ENCODE results near the gene EXD2.
"Not testable (repeated sequence)": the region's sequence is repeated elsewhere in the genome, so short reads cannot be mapped to it uniquely, and the experiment has no call there.

The EXD2 gene

DNA sequence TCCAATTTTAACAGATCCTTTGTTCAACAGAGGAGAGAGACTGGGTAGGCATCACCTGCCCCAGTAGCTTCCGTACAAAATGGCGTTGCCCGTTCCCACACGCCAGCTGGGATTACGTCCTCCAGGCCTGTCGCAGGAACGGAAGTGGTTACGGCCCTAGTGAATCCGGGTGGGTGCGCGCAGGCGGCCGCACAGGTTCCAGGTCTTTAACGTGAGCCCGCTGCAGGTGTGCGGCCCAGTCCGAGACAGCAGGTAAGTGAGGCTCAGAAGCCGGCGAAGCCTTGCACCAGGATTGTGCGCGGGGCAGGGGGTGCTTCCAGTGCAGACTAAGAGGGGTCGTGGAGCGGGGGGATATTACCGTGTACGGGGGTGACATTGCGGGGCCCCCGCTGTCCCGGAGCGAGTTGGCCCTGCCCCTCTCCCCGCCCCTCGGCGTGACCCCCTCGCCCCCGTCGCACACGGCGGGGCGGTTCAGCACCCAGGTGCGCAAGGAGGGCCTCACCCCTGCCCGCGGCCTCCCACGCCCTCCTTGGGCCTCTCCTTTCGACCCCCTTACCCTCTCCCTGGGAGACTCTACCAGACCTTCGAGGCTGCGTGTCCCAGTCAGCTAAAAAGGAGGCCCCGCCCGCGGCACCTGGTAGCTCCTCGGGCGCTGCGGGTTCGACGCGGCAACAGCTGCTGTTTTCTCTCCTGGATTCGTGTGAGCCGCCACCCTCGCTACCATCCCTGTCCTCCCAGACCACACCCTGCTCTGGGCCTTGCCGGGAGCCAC is at the start of gene EXD2:
EXD2 (plus strand) TSS at position 159 of the 772 bp plus-strand sequence. CDS start 17,973 bp downstream, outside the sequence.
- DNase-seq, result peak; percentile 81 to 87

DNA sequence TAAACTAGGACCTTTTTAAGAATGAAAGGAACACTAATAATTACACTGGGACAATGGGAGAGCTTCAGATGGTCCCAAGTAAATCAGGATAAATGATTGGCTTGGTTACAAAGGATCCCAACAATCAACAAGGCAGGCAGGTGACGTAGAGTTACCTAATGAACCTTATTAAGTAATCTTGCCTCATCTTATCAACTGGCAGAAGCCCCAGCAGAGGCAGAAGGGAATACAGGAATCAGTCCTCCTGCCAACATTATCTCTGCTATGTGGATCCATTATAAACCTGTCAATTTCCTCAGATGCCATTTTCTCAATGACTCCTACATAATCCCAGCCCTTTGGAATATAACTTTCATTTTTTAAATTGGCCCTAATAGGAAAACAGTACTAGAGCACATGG is 49.7 kb upstream of the EXD2 start:
- no peak for DNase-seq

- no peak for DNase-seq
These were observed 49.2 kb upstream of the EXD2 start for GRCh38 chr14:69142101-69142500.

- no peak for DNase-seq
These were observed 41.6 kb upstream of the EXD2 start for GRCh38 chr14:69149461-69150244.

DNA sequence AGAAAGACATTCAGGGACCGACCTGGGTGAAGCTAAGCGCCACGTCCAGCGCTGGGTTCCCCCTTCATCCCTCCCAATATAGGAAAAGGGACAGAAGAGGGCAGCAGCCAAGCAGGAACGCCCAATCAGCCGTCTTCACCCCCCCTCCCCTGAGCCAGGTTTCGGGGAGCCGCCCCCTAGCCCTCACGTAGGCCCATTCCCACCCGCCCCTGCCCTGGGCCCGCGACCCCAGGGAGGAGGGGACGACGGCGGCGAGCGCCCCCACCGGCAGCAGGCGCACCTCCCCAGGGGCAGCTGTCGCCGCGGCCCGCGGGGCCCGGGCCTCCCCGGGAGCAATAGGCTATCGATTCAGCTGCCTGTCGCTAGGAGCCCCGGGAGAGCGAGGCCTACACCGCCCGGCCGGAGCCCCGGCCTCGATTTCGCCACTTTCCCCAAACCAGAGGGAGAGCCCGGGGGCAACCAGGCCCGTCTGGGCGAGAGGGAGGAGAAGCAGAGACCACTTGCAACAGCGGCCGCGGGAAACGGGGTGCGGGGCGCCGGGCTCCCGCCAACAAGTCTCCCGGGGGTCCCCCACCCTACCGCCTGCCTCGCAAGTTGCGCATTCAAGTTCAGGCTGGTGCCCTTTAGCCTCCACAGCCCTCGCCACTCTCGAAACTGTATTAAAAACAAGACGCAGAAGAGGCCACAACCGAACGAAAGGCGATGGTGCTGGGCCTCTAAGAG is 39.7 kb upstream of the EXD2 start:
- peak; percentile 37 to 87 for DNase-seq

DNA sequence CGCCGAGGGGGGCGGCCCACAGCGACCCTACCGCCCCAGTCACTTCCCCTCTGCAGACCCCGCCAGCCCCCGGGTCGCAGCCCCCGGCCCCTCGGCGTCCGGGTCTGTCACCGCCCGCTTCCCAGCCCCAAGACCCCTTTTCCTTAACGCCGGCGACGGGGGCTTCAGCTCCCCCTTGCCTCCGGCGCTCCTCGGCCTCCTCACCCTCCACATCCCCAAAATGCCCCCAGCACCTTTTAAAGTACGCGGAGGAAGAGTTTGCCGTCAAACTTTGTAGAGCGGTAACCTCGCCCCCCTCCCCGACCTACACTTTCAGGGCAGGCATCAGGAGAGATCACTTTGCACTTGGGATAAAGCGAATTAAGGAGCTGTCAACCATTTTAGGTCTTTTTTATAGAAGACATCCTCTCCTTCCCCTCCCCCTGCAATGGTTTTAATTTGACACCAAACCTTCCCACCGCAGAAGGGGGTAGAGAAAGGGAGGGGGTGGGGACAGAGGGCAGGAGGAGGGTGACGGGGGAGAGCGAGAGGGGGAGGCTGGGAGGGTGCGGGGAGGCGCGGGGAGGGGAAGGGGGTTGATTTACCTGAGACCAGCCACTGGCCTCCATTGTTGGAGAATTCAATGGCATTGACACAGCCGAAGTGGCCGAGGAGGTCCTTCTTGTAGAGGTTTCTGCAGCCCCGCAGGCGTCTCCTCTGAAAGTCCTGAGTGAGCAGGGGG is 39.0 kb upstream of the EXD2 start:
- peak in 1 of 2 experiments; percentile 12 for DNase-seq

- peak in 1 of 2 experiments; percentile 84 for DNase-seq
These were observed 38.5 kb upstream of the EXD2 start, which contains the start of gene DCAF5 for GRCh38 chr14:69152902-69153151. DCAF5 (minus strand) TSS chr14:69153119; CDS start chr14:69152978, 141 bp downstream.

- DNase-seq, result peak in 1 of 2 experiments; percentile 87
These were observed 38.0 kb upstream of the EXD2 start for GRCh38 chr14:69153152-69153872.

- DNase-seq, result no peak
These were observed 37.4 kb upstream of the EXD2 start for GRCh38 chr14:69153873-69154270.

DNA sequence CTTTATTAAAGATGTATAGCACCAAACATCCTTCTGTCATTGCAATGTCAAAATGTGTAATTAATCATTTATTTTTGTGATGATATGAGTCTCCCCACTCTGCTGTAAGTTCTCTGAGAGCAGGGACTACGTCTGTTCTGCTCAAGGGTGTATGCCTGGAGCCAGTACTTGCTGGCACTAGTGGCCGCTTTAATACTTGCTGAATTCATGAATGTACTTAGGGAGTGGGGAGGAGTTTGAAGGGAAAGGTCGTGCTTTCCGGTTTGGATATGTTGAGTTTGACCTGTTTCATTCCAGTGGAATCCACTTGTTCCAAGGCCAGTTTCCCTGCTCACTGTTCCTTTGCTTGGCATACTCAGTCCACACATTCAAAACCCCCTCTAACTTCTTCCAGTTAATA is 36.5 kb upstream of the EXD2 start:
- DNase-seq, result peak in 1 of 2 experiments; percentile 12

DNA sequence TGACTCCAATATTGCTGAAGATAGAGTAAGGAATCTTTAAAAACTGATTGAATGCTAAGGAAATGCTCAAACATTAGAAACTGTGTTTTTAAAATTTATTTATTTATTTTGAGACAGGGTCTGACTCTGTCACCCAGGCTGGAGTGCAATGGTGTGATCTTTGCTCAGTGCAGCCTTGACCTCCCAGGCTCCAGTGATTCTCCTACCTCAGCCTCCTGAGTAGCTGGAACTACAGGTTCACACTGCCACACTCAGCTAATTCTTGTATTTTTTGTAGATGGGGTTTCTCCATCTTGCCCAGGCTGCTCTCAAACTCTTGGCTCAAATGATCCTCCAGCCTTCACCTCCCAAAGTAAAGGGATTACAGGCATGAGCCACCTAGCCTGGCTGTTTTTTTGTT is 35.1 kb upstream of the EXD2 start:
- DNase-seq, result no peak

DNA sequence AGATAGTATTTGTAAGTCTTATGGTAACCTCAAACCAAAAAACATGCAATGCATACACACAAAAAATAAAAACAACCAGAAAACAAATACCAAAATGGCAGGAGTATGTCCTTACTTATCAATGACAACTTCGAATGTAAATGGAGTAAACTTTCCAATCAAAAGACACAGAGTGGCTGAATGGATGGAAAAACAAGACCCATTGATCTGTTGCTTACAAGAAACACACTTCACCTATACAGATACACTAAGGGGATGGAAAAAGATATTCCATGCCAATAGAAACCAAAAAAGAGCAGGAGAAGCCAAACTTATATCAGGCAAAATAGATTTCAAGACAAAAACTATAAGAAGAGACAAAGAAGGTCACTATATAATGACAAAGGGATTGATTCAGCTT is 29.7 kb upstream of the EXD2 start:
- DNase-seq, result no peak

GRCh38 chr14:69165787-69166186 is 25.5 kb upstream of the EXD2 start:
- not testable (repeated sequence) for DNase-seq

DNA sequence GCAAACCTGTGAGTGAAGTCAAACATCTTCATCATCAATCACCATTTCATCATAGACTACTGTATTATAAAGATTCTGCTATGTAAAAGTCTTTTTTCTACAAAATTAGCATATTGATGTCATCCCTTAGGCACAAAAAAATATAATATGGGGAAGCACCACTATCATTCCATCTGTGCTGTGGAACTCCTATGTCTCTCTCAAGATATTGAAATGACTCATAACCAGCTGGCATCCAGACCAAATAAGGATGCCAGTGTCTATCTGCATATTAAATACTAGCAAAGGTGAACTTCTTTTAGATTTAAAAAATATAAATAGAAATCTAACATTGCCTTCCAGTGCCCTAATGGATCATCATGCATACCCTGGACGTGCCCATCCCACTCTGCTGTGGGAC is 20.5 kb upstream of the EXD2 start:
- no peak for DNase-seq

GRCh38 chr14:69171569-69171968 is 19.7 kb upstream of the EXD2 start:
- no peak for DNase-seq

GRCh38 chr14:69175130-69175529 is 16.2 kb upstream of the EXD2 start:
- no peak for DNase-seq

DNA sequence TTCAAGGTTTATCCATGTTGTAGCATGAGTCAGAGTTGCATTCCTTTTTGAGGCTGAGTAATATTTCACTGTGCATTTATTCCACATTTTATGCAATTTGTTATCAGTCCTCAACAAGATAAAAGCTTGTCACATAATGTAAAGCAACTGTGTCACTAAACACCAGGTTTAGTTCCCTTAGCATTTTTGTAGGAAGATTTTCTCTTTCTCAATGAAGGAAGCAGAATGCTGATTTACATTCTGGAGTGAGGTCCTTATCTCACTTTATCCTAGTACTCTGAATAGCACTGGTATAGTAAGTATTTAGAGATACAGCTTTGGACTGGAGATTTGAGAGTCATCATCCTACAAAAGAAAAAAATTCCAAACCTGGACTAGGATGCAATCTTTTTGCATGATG is 9.8 kb upstream of the EXD2 start:
- no peak for DNase-seq

DNA sequence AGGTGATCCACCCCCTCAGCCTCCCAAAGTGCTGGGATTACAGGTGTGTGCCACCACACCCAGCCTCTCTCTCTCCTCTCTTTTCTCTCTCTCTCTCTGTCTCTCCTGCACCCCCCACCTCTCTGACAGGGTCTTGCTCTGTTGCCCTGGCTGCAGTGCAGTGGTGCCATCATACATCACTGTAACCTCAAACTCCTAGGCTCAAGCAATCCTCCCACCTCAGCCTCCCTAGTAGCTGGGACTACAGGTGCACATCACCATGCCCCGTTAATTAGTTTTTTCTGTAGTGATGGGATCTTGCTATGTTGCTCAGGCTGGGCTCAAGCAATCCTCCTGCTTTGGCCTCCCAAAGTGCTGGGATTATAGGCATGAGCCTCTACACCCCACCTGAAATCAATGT is 8.7 kb upstream of the EXD2 start:
- DNase-seq, result not testable (repeated sequence)

DNA sequence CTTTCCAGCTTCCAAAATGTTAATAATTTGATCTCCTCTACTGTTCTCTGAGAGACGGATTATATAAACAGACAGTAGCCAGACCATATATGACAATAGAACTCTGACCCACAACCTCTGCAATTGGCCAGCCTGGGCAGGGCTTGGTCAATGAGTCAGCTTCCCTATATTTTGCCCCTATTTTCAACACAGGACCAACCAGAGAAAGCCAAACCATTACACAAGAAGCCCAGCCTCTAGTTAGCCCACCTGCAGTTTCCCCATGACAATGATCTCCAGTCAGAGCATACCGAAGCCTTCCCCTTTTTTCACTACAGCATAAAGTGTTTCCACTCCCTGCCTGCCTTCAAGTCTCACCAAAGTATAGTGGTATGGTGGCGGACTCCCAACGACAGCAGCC is 7.6 kb upstream of the EXD2 start:
- DNase-seq, result no peak

DNA sequence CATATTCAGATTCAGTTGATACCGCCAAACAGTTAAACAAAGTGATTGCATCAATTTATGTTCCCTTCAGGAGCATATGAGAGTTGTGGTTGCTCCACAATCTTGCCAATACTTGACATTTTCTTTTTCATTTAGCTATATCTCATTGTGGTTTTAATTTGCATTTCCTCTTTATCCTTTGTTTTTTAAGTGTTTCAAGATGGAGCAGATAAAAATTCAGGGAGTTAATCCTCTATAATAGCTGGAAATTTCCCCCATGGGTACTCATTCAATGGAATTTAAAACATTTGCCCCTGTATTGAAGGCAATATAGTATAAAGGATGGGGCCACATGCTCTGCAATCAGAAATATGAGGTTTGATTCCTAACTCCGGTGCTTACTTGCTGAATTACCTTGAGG is 1.1 kb upstream of the EXD2 start:
- no peak for DNase-seq

DNA sequence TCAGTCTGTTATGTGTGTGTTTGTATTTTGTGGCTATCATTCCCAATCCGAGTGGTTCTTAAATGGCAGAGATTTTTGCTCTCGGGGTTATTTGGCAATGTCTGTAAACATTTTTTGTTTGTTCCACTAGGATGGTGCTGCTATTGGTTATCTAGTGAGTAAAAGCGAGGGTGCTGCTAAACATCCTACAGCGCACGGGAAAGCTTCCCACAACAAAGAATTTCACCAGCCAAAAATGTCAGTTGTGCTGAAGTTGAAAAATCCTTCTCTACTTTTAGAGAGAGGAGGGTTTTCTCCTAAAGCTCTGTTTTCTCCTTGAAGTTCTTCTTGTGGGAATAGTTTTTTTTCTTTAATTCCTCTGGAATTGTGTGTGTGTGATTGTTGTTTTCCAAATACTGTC is 2.4 kb downstream of the EXD2 start:
- DNase-seq, result no peak

DNA sequence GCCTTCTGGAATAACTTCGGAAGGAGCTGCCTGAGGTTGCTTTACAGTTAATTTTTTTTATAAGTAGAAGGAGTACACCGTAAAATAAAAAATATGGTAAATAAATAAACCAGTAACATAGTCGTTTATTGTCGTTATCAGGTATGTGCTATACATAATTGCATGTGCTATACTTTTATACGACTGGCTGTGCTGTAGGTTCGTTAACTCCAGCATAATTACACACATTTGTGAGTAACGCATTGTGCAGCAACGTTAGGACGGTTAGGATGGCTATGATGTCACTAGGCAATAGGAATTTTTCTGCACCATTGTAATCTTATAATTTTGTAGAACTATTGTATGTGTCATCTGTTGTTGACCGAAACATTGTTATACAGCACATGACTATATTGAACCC is 8.5 kb downstream of the EXD2 start:
- DNase-seq, result no peak

All from SW 1271 (cell line).